ENCODE measurements around the gene ZNF689.

DNA sequence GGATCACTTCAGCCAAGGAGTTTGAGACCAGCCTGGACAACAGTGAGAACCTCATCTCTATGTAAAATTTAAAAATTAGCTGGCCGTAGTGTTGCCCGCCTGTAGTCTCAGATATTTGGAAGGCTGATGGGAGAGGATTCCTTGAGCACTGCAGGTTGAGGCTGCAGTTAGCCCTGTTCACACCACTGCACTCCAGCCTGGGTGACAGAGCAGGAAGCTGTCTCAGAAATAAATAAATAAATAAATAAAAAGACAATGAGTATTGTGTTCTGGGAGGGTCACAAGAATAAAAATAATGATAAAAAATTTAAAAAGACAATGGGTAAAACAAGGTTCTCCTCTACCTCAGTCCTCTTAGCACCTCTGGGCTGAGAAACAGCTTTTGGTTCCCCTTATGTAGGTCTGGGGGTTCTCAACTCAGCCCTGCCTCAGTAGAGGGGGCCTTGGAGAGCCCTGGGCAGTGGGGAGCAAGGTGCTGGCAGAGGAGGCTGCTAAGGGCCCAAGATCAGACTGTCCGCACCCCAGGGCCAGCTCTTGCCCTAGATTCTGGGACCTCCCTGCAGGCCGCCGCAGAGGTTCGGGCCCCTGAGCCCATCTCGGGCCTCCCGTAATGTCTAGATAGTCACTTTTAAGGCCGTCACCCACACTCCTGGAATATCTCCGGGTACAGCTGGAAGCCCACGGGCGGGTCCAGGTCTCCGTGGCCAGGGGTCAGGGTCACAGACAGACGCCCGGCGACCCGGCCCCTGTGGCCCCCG lies 55.5 kb downstream of the ZNF689 start:
- no peak for TF ChIP-seq EZH2 (IDR thresholded peaks at IDR 0.05; ENCODE audit: borderline replicate concordance, insufficient read depth, low read length, poor library complexity, severe bottlenecking)
- TF ChIP-seq, protein P1, sequence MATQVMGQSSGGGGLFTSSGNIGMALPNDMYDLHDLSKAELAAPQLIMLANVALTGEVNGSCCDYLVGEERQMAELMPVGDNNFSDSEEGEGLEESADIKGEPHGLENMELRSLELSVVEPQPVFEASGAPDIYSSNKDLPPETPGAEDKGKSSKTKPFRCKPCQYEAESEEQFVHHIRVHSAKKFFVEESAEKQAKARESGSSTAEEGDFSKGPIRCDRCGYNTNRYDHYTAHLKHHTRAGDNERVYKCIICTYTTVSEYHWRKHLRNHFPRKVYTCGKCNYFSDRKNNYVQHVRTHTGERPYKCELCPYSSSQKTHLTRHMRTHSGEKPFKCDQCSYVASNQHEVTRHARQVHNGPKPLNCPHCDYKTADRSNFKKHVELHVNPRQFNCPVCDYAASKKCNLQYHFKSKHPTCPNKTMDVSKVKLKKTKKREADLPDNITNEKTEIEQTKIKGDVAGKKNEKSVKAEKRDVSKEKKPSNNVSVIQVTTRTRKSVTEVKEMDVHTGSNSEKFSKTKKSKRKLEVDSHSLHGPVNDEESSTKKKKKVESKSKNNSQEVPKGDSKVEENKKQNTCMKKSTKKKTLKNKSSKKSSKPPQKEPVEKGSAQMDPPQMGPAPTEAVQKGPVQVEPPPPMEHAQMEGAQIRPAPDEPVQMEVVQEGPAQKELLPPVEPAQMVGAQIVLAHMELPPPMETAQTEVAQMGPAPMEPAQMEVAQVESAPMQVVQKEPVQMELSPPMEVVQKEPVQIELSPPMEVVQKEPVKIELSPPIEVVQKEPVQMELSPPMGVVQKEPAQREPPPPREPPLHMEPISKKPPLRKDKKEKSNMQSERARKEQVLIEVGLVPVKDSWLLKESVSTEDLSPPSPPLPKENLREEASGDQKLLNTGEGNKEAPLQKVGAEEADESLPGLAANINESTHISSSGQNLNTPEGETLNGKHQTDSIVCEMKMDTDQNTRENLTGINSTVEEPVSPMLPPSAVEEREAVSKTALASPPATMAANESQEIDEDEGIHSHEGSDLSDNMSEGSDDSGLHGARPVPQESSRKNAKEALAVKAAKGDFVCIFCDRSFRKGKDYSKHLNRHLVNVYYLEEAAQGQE (IDR thresholded peaks at IDR 0.05; ENCODE audit: borderline replicate concordance): no peak
- TF ChIP-seq, protein P2, sequence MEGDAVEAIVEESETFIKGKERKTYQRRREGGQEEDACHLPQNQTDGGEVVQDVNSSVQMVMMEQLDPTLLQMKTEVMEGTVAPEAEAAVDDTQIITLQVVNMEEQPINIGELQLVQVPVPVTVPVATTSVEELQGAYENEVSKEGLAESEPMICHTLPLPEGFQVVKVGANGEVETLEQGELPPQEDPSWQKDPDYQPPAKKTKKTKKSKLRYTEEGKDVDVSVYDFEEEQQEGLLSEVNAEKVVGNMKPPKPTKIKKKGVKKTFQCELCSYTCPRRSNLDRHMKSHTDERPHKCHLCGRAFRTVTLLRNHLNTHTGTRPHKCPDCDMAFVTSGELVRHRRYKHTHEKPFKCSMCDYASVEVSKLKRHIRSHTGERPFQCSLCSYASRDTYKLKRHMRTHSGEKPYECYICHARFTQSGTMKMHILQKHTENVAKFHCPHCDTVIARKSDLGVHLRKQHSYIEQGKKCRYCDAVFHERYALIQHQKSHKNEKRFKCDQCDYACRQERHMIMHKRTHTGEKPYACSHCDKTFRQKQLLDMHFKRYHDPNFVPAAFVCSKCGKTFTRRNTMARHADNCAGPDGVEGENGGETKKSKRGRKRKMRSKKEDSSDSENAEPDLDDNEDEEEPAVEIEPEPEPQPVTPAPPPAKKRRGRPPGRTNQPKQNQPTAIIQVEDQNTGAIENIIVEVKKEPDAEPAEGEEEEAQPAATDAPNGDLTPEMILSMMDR (IDR thresholded peaks at IDR 0.05; ENCODE audit: poor library complexity, severe bottlenecking): no peak
- TF ChIP-seq EP300 (conservative IDR thresholded peaks at IDR 0.05; ENCODE audit: poor library complexity, severe bottlenecking): no peak
- TF ChIP-seq RAD21 (conservative IDR thresholded peaks at IDR 0.05): no peak
- TF ChIP-seq TAF1 (IDR thresholded peaks at IDR 0.05; ENCODE audit: low read depth): no peak
- no peak for TF ChIP-seq SMC3 (conservative IDR thresholded peaks at IDR 0.05; ENCODE audit: poor library complexity)
